PC-3 (cell line): ENCODE measurements around the gene RGMB.

ENCODE experiments used
- EZH2 ChIP-seq: fragments of 300-600 bp; sonication (generic); IDR thresholded peaks from one replicate; pipeline ENCODE4 v1.6.1; 2017; ENCODE audit warnings: antibody characterized with exemption, mild to moderate bottlenecking, low read length; ENCODE audit not compliant: unreplicated experiment
- TF ChIP-seq, protein P1 (sequence below): fragments of 300-600 bp; sonication (generic); conservative IDR thresholded peaks from 2 replicates; pipeline ENCODE4 v1.5.1; 2017; ENCODE audit warnings: antibody characterized with exemption, low read depth, mild to moderate bottlenecking, low read length

DNA sequence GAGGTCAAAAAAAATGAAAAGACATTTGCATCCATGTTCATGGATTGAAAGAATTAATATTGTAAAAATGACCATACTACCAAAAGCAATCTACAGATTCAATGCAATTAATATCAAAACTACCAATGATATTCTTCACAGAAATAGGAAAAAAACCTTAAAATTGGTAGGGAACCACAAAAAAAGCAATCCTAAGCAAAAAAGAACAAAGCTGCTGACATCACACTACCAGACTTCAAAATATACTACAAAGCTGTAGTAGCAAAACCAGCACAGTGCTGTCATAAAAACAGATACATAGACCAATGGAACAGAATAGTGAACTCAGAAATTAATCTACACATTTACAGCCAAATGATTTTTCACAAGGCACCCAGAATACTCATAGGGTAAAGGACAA is 34.3 kb downstream of the RGMB start:
- TF ChIP-seq, protein P1, sequence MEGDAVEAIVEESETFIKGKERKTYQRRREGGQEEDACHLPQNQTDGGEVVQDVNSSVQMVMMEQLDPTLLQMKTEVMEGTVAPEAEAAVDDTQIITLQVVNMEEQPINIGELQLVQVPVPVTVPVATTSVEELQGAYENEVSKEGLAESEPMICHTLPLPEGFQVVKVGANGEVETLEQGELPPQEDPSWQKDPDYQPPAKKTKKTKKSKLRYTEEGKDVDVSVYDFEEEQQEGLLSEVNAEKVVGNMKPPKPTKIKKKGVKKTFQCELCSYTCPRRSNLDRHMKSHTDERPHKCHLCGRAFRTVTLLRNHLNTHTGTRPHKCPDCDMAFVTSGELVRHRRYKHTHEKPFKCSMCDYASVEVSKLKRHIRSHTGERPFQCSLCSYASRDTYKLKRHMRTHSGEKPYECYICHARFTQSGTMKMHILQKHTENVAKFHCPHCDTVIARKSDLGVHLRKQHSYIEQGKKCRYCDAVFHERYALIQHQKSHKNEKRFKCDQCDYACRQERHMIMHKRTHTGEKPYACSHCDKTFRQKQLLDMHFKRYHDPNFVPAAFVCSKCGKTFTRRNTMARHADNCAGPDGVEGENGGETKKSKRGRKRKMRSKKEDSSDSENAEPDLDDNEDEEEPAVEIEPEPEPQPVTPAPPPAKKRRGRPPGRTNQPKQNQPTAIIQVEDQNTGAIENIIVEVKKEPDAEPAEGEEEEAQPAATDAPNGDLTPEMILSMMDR = no peak
- no peak for TF ChIP-seq EZH2
